Activated naive CD4-positive, alpha-beta T cell treated with anti-CD3 and anti-CD28 coated beads, Interleukin-2, amount 50 U/mL, for 72 hours (primary cell): ENCODE measurements around the gene OR51V1. TPM values are rescaled to one million over a fixed set of nuclear protein-coding genes. Genes with fewer than 3 reads are reported as not detected.

Experiments used
- ATAC-seq, 2 donors: fragments of 150-1000 bp; cut with Tn5 transposase; 2 replicates each; pipeline ENCODE4 v1.10.0; 2021; ENCODE audit warnings: mild to moderate bottlenecking in 2 of 2, moderate library complexity in 2 of 2
- DNase-seq, 2 donors: peaks; one replicate each; pipeline ENCODE4 v3.0.0; 2021 to 2022; ENCODE audit warnings: low spot score in 2 of 2
- H3K27ac Mint-ChIP-seq, 2 donors: one replicate each; pipeline ENCODE4 v1.8.0; 2022; ENCODE audit warnings: mild to moderate bottlenecking in 2 of 2, mixed read lengths in 2 of 2
- H3K36me3 Mint-ChIP-seq, 2 donors: one replicate each; pipeline ENCODE4 v1.8.0; 2022; ENCODE audit warnings: mixed read lengths in 2 of 2
- H3K9me3 Mint-ChIP-seq, 2 donors: one replicate each; pipeline ENCODE4 v1.8.0; 2022; ENCODE audit warnings: mixed read lengths in 2 of 2
- total RNA-seq, 2 donors: library from RNA; stranded (reverse); gene quantifications; one replicate each; pipeline ENCODE4 v1.2.3, GENCODE V29; 2022

The OR51V1 gene
- total RNA-seq, 2 donors from 2014 or later, result not detected

GRCh38 chr11:5234381-5234834 is 33.9 kb upstream of the OR51V1 start, which contains the start of gene HBD:
TSS of gene HBD (minus strand) at chr11:5234483. CDS start at chr11:5234433, 50 bp downstream.
- H3K27ac Mint-ChIP-seq, result no peak within 1 kb of the TSS
- ATAC-seq, result no peak
- no peaks in the 10 kb centered on the region for H3K36me3 Mint-ChIP-seq
- DNase-seq, result no peak
- H3K9me3 Mint-ChIP-seq, result no peaks in the 10 kb centered on the region

- no peaks in the 10 kb centered on the region for H3K9me3 Mint-ChIP-seq
- no peak for DNase-seq
- H3K27ac Mint-ChIP-seq, result no peak overlapping the region
- no peaks in the 10 kb centered on the region for H3K36me3 Mint-ChIP-seq
- no peak for ATAC-seq
Observed at GRCh38 chr11:5233307-5233706, 32.8 kb upstream of the OR51V1 start.

- no peak for ATAC-seq
- Mint-ChIP-seq H3K27ac (no peak overlapping the region), H3K36me3 (no peaks in the 10 kb centered on the region), H3K9me3 (no peaks in the 10 kb centered on the region)
- DNase-seq, result no peak
Observed at GRCh38 chr11:5232821-5233220, 32.3 kb upstream of the OR51V1 start.

- no peaks in the 10 kb centered on the region for H3K9me3 Mint-ChIP-seq
- ATAC-seq (no peak), DNase-seq (no peak)
- H3K36me3 Mint-ChIP-seq, result no peaks in the 10 kb centered on the region
- H3K27ac Mint-ChIP-seq, result no peak overlapping the region
Observed at GRCh38 chr11:5232176-5232575, 31.7 kb upstream of the OR51V1 start.

GRCh38 chr11:5231111-5231510 is 30.6 kb upstream of the OR51V1 start:
- H3K9me3 Mint-ChIP-seq, result no peaks in the 10 kb centered on the region
- no peak overlapping the region for H3K27ac Mint-ChIP-seq
- no peak for DNase-seq
- H3K36me3 Mint-ChIP-seq, result no peaks in the 10 kb centered on the region
- no peak for ATAC-seq

GRCh38 chr11:5230266-5230665 is 29.8 kb upstream of the OR51V1 start:
- no peak overlapping the region for H3K27ac Mint-ChIP-seq
- DNase-seq (no peak), ATAC-seq (no peak)
- H3K36me3 Mint-ChIP-seq, result no peaks in the 10 kb centered on the region
- no peaks in the 10 kb centered on the region for H3K9me3 Mint-ChIP-seq

GRCh38 chr11:5229796-5230195 is 29.3 kb upstream of the OR51V1 start:
- no peak overlapping the region for H3K27ac Mint-ChIP-seq

GRCh38 chr11:5229356-5229755 is 28.9 kb upstream of the OR51V1 start:
- H3K36me3 Mint-ChIP-seq, result no peaks in the 10 kb centered on the region
- no peak for ATAC-seq
- DNase-seq, result no peak
- H3K9me3 Mint-ChIP-seq, result no peaks in the 10 kb centered on the region
- H3K27ac Mint-ChIP-seq, result no peak overlapping the region

More at GRCh38 chr11:5229796-5230195, 29.3 kb upstream of the OR51V1 start:
- Mint-ChIP-seq H3K9me3 (no peaks in the 10 kb centered on the region), H3K36me3 (no peaks in the 10 kb centered on the region)
- DNase-seq (no peak), ATAC-seq (no peak)

- H3K27ac Mint-ChIP-seq, result no peak overlapping the region
- DNase-seq, result no peak
- H3K36me3 Mint-ChIP-seq, result no peaks in the 10 kb centered on the region
- no peak for ATAC-seq
- H3K9me3 Mint-ChIP-seq, result no peaks in the 10 kb centered on the region
Observed at GRCh38 chr11:5228124-5228523, 27.6 kb upstream of the OR51V1 start.

GRCh38 chr11:5227681-5228080 is 27.2 kb upstream of the OR51V1 start:
- Mint-ChIP-seq H3K9me3 (no peaks in the 10 kb centered on the region), H3K36me3 (no peaks in the 10 kb centered on the region), H3K27ac (no peak overlapping the region)
- DNase-seq (no peak), ATAC-seq (no peak)

- no peaks in the 10 kb centered on the region for H3K36me3 Mint-ChIP-seq
- no peak for ATAC-seq
Observed at GRCh38 chr11:5226732-5227310, 26.3 kb upstream of the OR51V1 start, which contains the start of gene HBB. TSS of gene HBB (minus strand) at chr11:5227071. CDS start at chr11:5227021, 50 bp downstream.

GRCh38 chr11:5225480-5225871 is 25.0 kb upstream of the OR51V1 start:
- ATAC-seq, result no peak
- H3K9me3 Mint-ChIP-seq, result peaks cover 3 to 4% of the 10 kb centered on the region in 2 donors
- DNase-seq, result no peak
- H3K27ac Mint-ChIP-seq, result no peak overlapping the region
- no peaks in the 10 kb centered on the region for H3K36me3 Mint-ChIP-seq

More at GRCh38 chr11:5226732-5227310, 26.3 kb upstream of the OR51V1 start, which contains the start of gene HBB:
- Mint-ChIP-seq H3K27ac (no peak within 1 kb of the TSS), H3K9me3 (no peaks in the 10 kb centered on the region)
- no peak for DNase-seq

GRCh38 chr11:5224538-5225479 is 24.3 kb upstream of the OR51V1 start:
- ATAC-seq, result no peak
- Mint-ChIP-seq H3K9me3 (peaks cover 4 to 5% of the 10 kb centered on the region in 2 donors), H3K36me3 (no peaks in the 10 kb centered on the region), H3K27ac (no peak overlapping the region)
- DNase-seq, result no peak

GRCh38 chr11:5223686-5224085 is 23.2 kb upstream of the OR51V1 start:
- DNase-seq, result no peak

GRCh38 chr11:5223146-5223545 is 22.7 kb upstream of the OR51V1 start:
- Mint-ChIP-seq H3K36me3 (no peaks in the 10 kb centered on the region), H3K9me3 (peaks cover 9 to 10% of the 10 kb centered on the region in 2 donors), H3K27ac (no peak overlapping the region)
- no peak for DNase-seq
- ATAC-seq, result no peak

More at GRCh38 chr11:5223686-5224085, 23.2 kb upstream of the OR51V1 start:
- no peak overlapping the region for H3K27ac Mint-ChIP-seq
- H3K36me3 Mint-ChIP-seq, result no peaks in the 10 kb centered on the region
- peaks cover 8 to 10% of the 10 kb centered on the region in 2 donors for H3K9me3 Mint-ChIP-seq
- ATAC-seq, result no peak

GRCh38 chr11:5210376-5210885 is 9.9 kb upstream of the OR51V1 start:
- H3K9me3 Mint-ChIP-seq, result no peaks in the 10 kb centered on the region
- DNase-seq (no peak), ATAC-seq (no peak)
- H3K27ac Mint-ChIP-seq, result no peak overlapping the region
- H3K36me3 Mint-ChIP-seq, result no peaks in the 10 kb centered on the region

GRCh38 chr11:5204787-5205186 is 4.3 kb upstream of the OR51V1 start:
- Mint-ChIP-seq H3K36me3 (no peaks in the 10 kb centered on the region), H3K27ac (no peak overlapping the region), H3K9me3 (no peaks in the 10 kb centered on the region)
- DNase-seq (no peak), ATAC-seq (no peak)
